Measurements from ENCODE around the gene PQBP1. TPM values are rescaled to one million over a fixed set of nuclear protein-coding genes. Genes with fewer than 3 reads are reported as not detected.

PQBP1 gene
- total RNA-seq, 1 donor from 2014 or later, result 14.8 TPM

DNA sequence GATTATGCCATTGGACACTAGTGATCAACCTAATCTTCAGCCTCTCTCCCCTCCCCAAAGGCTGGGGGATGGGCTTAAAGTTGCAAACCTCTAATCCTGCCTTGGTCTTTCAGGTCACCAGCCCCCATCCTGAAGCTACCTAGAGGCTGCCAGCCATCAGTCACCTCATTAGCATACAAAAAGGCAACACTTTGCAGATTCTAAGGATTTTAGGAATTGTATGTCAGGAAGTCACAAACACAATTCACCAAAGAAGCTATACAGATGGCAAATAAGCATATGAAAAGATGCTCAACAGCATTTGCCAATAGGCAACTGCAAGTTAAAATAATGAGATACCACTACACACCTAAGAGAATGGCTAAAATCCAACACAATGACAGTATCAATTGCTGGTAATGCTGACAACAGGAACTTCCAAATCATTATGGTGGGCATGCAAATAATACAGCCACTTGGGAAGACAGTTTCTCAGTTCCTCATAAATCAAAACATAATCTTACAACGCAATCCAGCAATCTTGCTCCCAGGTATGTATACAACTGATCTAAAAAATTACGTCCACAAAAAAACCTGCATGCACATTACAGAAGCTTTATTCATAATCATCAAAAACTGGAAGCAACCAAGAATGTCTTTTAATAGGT, 30.1 kb downstream of the PQBP1 start:
- peaks cover 22 to 25% of the 10 kb centered on the region in 2 donors for H3K36me3 ChIP-seq

DNA sequence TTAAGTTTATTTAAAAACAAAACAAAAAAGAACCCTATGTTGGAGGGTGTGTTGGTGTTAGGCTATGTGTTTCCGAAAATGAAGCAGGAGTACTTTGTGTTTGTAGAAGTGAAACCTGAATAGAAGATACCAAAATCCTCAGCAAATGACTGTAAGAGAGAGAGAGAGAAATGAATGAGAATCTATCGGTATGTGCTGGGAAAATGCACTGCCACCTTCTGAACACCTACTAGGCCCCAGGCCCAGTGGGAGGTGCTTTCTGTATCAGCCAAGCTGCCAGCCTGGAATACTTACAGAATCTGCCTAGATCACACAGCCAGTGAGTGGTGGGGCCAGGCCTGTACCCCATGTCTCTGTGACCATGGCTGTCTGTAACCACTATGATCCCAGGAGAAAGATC, 36.0 kb downstream of the PQBP1 start:
- intact Hi-C loops (cut with DNase I), result no loop called here

More for the DNA sequence above, 30.1 kb downstream of the PQBP1 start:
- H3K27ac ChIP-seq, result no peak overlapping the region
- TF ChIP-seq, protein P1, sequence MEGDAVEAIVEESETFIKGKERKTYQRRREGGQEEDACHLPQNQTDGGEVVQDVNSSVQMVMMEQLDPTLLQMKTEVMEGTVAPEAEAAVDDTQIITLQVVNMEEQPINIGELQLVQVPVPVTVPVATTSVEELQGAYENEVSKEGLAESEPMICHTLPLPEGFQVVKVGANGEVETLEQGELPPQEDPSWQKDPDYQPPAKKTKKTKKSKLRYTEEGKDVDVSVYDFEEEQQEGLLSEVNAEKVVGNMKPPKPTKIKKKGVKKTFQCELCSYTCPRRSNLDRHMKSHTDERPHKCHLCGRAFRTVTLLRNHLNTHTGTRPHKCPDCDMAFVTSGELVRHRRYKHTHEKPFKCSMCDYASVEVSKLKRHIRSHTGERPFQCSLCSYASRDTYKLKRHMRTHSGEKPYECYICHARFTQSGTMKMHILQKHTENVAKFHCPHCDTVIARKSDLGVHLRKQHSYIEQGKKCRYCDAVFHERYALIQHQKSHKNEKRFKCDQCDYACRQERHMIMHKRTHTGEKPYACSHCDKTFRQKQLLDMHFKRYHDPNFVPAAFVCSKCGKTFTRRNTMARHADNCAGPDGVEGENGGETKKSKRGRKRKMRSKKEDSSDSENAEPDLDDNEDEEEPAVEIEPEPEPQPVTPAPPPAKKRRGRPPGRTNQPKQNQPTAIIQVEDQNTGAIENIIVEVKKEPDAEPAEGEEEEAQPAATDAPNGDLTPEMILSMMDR (IDR thresholded peaks at IDR 0.05), result no peak
- DNase-seq (ENCODE audit: low spot score in 2 of 2), result no peak
- no peak overlapping the region for H3K4me3 ChIP-seq
- no peaks in the 10 kb centered on the region for H3K4me1 ChIP-seq
- no peaks in the 10 kb centered on the region for H3K27me3 ChIP-seq
- no peaks in the 10 kb centered on the region for H3K9me3 ChIP-seq
- intact Hi-C loops (cut with DNase I), result no loop called here

DNA sequence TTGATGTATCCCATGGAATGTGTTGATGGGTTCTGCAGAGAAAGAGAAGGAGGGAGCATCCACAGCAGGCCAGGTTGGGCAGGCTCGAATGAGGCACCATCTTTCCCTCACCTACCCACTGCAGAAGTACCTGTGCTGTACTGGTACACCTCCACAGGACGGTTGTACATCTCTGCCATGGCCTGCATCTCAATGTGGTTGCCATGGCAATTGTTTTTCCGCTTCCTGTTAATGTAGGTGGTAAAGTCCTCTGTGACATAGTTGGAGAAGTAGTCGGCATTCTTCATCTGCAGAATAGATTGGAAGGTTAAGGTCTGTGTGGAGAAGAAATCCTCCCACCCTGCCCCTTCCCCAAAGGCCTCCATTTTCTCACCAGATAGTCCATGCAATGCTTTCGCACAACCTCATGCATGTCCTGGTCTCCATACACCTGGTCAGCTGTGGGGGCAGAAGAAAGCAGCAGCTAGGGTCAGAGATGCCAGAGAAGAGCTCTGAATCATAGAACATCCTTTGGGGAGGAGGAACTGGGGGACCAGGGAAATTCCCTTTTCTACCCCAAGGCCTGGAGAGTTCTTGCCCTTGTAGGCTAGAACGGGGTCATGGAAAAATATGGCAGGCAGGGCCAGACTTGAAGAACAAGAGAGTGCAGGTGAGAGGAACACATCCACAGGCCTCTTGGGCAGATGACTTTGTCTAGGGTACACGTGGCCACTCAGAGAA, 37.0 kb downstream of the PQBP1 start:
- no peaks in the 10 kb centered on the region for H3K4me1 ChIP-seq
- H3K4me3 ChIP-seq, result no peak overlapping the region
- H3K27me3 ChIP-seq, result no peaks in the 10 kb centered on the region
- DNase-seq (ENCODE audit: low spot score in 2 of 2), result no peak
- intact Hi-C loops (cut with DNase I), result no loop called here
- H3K27ac ChIP-seq, result no peak overlapping the region
- peaks cover 3 to 16% of the 10 kb centered on the region in 2 donors for H3K36me3 ChIP-seq
- H3K9me3 ChIP-seq, result no peaks in the 10 kb centered on the region
- TF ChIP-seq, protein P1 (IDR thresholded peaks at IDR 0.05), result no peak

More for the DNA sequence above, 36.0 kb downstream of the PQBP1 start:
- Histone ChIP-seq H3K9me3 (no peaks in the 10 kb centered on the region), H3K4me1 (no peaks in the 10 kb centered on the region), H3K27me3 (no peaks in the 10 kb centered on the region), H3K4me3 (no peak overlapping the region), H3K27ac (no peak overlapping the region), H3K36me3 (peaks cover 7 to 16% of the 10 kb centered on the region in 2 donors)
- DNase-seq (ENCODE audit: low spot score in 2 of 2), result no peak
- TF ChIP-seq, protein P1 (IDR thresholded peaks at IDR 0.05), result no peak

DNA sequence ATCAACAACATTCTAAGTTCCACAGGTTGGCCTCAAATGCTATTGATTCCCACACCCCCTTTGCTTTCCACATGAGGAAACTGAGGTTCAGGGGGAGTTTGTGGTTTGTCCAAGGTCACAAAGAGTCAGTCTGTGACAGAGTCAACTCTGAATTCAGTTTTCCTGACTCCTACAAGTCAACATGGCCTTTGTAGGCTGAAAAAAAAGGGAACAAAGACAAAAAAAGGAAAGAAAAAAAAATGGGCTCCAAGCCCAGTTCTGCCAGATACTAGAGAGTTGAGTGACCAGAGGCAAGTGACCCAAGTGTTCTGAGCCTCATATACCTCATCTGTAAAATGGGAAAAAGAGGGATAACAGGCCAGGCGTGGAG, 37.6 kb downstream of the PQBP1 start:
- TF ChIP-seq, protein P1 (IDR thresholded peaks at IDR 0.05), result no peak
- peaks cover 3 to 16% of the 10 kb centered on the region in 2 donors for H3K36me3 ChIP-seq
- no peaks in the 10 kb centered on the region for H3K9me3 ChIP-seq
- H3K27ac ChIP-seq, result no peak overlapping the region
- H3K27me3 ChIP-seq, result no peaks in the 10 kb centered on the region
- intact Hi-C loops (cut with DNase I), result no loop called here
- no peaks in the 10 kb centered on the region for H3K4me1 ChIP-seq
- DNase-seq (ENCODE audit: low spot score in 2 of 2), result no peak
- no peak overlapping the region for H3K4me3 ChIP-seq

DNA sequence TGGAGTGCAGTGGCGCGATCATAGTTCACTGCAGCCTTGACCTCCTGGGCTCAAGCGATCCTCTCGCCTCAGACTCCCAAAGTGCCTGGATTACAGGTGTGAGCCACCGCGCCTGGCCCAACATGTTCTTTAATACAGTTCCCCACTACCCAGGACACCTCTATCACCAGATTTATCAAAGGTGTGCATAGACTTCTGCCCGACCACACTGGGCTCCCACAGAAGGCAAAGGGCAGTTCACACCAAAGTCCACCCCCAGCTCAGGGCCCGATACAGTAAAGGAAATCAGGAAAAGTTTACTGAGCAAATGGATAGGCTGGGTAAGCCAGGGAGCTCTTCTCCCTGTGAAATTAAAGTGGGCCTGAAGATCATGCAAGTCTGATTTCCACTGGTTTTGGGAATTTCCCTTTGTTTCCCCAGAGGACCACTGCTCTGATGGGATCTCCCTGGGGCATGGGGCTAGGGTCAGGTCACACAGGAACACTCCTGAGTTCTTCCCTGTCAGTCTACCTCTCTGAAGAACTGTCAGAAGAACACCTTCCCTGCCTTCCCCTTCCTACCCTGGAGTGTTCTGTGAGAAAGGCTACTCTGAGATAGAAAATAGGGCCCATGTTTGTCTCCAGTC, 38.8 kb downstream of the PQBP1 start:
- intact Hi-C loops (cut with DNase I), result no loop called here
- no peaks in the 10 kb centered on the region for H3K27me3 ChIP-seq
- H3K27ac ChIP-seq, result no peak overlapping the region
- H3K4me3 ChIP-seq, result no peak overlapping the region
- H3K4me1 ChIP-seq, result no peaks in the 10 kb centered on the region
- DNase-seq (ENCODE audit: low spot score in 2 of 2), result no peak
- TF ChIP-seq, protein P1 (IDR thresholded peaks at IDR 0.05), result no peak
- H3K9me3 ChIP-seq, result no peaks in the 10 kb centered on the region
- peaks cover 3 to 16% of the 10 kb centered on the region in 2 donors for H3K36me3 ChIP-seq
